ENCODE data around the gene RGS4. TPM values are rescaled to one million over a fixed set of nuclear protein-coding genes. Genes with fewer than 3 reads are reported as not detected.

The RGS4 gene
- total and polyA plus RNA-seq, 5 donors from 2014 or later = not detected

- H3K36me3 Mint-ChIP-seq = no peaks in the 10 kb centered on the region
- H3K4me3 Mint-ChIP-seq = no peak overlapping the region
- ATAC-seq (ENCODE audit: low read depth in 2 of 2) (no peak), DNase-seq (no peak)
- peaks cover 5% of the 10 kb centered on the region for H3K27me3 Mint-ChIP-seq
- no peaks in the 10 kb centered on the region for H3K4me1 Mint-ChIP-seq
- Histone ChIP-seq H3K36me3 (ENCODE audit: control insufficient read depth, insufficient read depth, low read length) (no peaks in the 10 kb centered on the region), H3K4me3 (ENCODE audit: low read depth, low read length) (no peak overlapping the region), H3K9me3 (ENCODE audit: control insufficient read depth in 2 of 2, low read length in 2 of 2) (no peaks in the 10 kb centered on the region), H3K27ac (ENCODE audit: insufficient read depth, low read length, poor library complexity, severe bottlenecking) (no peak overlapping the region), H3K4me1 (ENCODE audit: control insufficient read depth, insufficient read depth, low read length, poor library complexity, severe bottlenecking) (no peaks in the 10 kb centered on the region), H3K27me3 (ENCODE audit: control insufficient read depth, insufficient read depth, low read length) (no peaks in the 10 kb centered on the region)
- no peak overlapping the region for H3K27ac Mint-ChIP-seq
- H3K9me3 Mint-ChIP-seq = peaks cover 0 to 2% (median 0%) of the 10 kb centered on the region in 7 donors
Observed at GRCh38 chr1:163039707-163040093, 29.5 kb upstream of the RGS4 start.

DNA sequence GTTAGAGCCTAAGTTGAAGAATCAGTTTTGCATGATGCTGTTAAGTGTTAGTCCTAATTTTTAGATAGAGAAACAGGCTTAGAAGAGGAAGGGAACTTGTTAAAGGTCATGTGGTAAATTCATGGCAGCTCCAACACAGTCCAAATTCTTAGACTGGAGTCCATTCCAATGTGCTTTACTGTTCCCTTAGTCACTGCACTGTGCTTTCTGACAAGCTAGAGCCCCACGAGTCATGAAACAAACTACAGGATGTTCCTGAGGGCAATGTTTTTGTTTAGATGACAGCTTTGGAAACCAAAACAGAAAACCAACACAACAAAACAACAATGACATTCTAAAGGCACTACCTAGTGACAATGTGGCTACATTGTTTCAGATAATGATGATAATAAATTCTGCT lies 23.1 kb upstream of the RGS4 start:
- Histone ChIP-seq H3K9me3 (ENCODE audit: control insufficient read depth in 2 of 2, low read length in 2 of 2) (no peaks in the 10 kb centered on the region), H3K4me1 (ENCODE audit: control insufficient read depth, insufficient read depth, low read length, poor library complexity, severe bottlenecking) (no peaks in the 10 kb centered on the region), H3K4me3 (ENCODE audit: low read depth, low read length) (no peak overlapping the region), H3K27me3 (ENCODE audit: control insufficient read depth, insufficient read depth, low read length) (no peaks in the 10 kb centered on the region), H3K36me3 (ENCODE audit: control insufficient read depth, insufficient read depth, low read length) (no peaks in the 10 kb centered on the region), H3K27ac (ENCODE audit: insufficient read depth, low read length, poor library complexity, severe bottlenecking) (no peak overlapping the region)
- no peak for ATAC-seq (ENCODE audit: low read depth in 2 of 2)
- Mint-ChIP-seq H3K27me3 (peaks cover 5% of the 10 kb centered on the region), H3K4me3 (no peak overlapping the region), H3K27ac (no peak overlapping the region), H3K4me1 (no peaks in the 10 kb centered on the region), H3K36me3 (no peaks in the 10 kb centered on the region), H3K9me3 (peaks cover 0 to 5% (median 0%) of the 10 kb centered on the region in 7 donors)
- DNase-seq = no peak

GRCh38 chr1:163047951-163048659 lies 21.1 kb upstream of the RGS4 start:
- Mint-ChIP-seq H3K9me3 (peaks cover 0 to 5% (median 0%) of the 10 kb centered on the region in 7 donors), H3K4me3 (no peak overlapping the region), H3K36me3 (no peaks in the 10 kb centered on the region), H3K27ac (no peak overlapping the region), H3K4me1 (no peaks in the 10 kb centered on the region), H3K27me3 (no peaks in the 10 kb centered on the region)
- no peak overlapping the region for H3K4me3 ChIP-seq (ENCODE audit: low read depth, low read length)
- no peaks in the 10 kb centered on the region for H3K9me3 ChIP-seq (ENCODE audit: control insufficient read depth in 2 of 2, low read length in 2 of 2)
- ATAC-seq (ENCODE audit: low read depth in 2 of 2) (no peak), DNase-seq (no peak)
- no peaks in the 10 kb centered on the region for H3K4me1 ChIP-seq (ENCODE audit: control insufficient read depth, insufficient read depth, low read length, poor library complexity, severe bottlenecking)
- no peaks in the 10 kb centered on the region for H3K36me3 ChIP-seq (ENCODE audit: control insufficient read depth, insufficient read depth, low read length)
- no peak overlapping the region for H3K27ac ChIP-seq (ENCODE audit: insufficient read depth, low read length, poor library complexity, severe bottlenecking)
- H3K27me3 ChIP-seq (ENCODE audit: control insufficient read depth, insufficient read depth, low read length) = no peaks in the 10 kb centered on the region

DNA sequence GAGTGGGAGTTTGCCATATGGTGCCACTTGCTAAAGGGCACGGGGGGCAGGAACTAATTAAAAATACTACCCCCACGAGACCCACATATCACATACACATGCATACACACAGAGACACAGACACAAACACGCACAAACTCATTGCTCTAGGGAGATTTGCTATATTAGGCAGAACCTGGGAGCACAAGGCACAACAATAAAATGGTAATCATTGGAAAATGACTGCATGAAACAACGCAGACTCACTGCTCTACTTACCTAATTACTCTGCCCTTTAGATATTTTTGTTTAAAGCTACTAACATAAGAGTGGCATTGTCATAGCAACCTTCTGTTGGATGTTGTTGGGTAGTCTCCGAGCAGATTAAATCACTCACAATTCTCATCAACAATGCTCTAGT lies 20.3 kb upstream of the RGS4 start:
- Histone ChIP-seq H3K27me3 (ENCODE audit: control insufficient read depth, insufficient read depth, low read length) (no peaks in the 10 kb centered on the region), H3K4me3 (ENCODE audit: low read depth, low read length) (no peak overlapping the region), H3K27ac (ENCODE audit: insufficient read depth, low read length, poor library complexity, severe bottlenecking) (no peak overlapping the region), H3K36me3 (ENCODE audit: control insufficient read depth, insufficient read depth, low read length) (no peaks in the 10 kb centered on the region), H3K9me3 (ENCODE audit: control insufficient read depth in 2 of 2, low read length in 2 of 2) (no peaks in the 10 kb centered on the region), H3K4me1 (ENCODE audit: control insufficient read depth, insufficient read depth, low read length, poor library complexity, severe bottlenecking) (no peaks in the 10 kb centered on the region)
- Mint-ChIP-seq H3K4me1 (no peaks in the 10 kb centered on the region), H3K4me3 (no peak overlapping the region), H3K9me3 (peaks cover 0 to 5% (median 1%) of the 10 kb centered on the region in 7 donors), H3K36me3 (no peaks in the 10 kb centered on the region), H3K27me3 (no peaks in the 10 kb centered on the region), H3K27ac (no peak overlapping the region)
- no peak for DNase-seq
- no peak for ATAC-seq (ENCODE audit: low read depth in 2 of 2)

GRCh38 chr1:163049296-163049695 lies 19.9 kb upstream of the RGS4 start:
- Mint-ChIP-seq H3K27ac (no peak overlapping the region), H3K4me3 (no peak overlapping the region), H3K4me1 (no peaks in the 10 kb centered on the region), H3K9me3 (peaks cover 0 to 5% (median 1%) of the 10 kb centered on the region in 7 donors), H3K36me3 (no peaks in the 10 kb centered on the region), H3K27me3 (no peaks in the 10 kb centered on the region)
- Histone ChIP-seq H3K27me3 (ENCODE audit: control insufficient read depth, insufficient read depth, low read length) (no peaks in the 10 kb centered on the region), H3K4me1 (ENCODE audit: control insufficient read depth, insufficient read depth, low read length, poor library complexity, severe bottlenecking) (no peaks in the 10 kb centered on the region), H3K27ac (ENCODE audit: insufficient read depth, low read length, poor library complexity, severe bottlenecking) (no peak overlapping the region), H3K36me3 (ENCODE audit: control insufficient read depth, insufficient read depth, low read length) (no peaks in the 10 kb centered on the region), H3K4me3 (ENCODE audit: low read depth, low read length) (no peak overlapping the region), H3K9me3 (ENCODE audit: control insufficient read depth in 2 of 2, low read length in 2 of 2) (no peaks in the 10 kb centered on the region)
- DNase-seq (no peak), ATAC-seq (ENCODE audit: low read depth in 2 of 2) (no peak)

DNA sequence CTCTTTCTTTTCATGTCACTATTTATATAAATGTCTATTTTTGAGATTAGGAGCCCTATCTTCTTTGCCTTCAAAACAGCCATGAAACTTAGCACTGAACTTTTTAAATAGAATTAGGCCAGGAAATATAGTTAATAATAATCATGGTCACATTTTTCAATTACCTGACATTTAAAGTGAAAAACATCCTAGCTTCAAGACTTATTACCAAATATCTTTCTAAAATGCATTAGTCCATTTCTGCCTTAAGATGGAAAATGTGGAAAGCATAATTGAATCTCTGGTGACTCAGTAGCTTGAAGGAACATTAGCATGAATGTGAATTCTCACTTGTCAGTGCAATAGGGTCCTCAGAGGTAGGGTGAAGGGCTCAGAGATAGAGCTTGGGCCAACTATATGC lies 18.7 kb upstream of the RGS4 start:
- H3K4me1 ChIP-seq (ENCODE audit: control insufficient read depth, insufficient read depth, low read length, poor library complexity, severe bottlenecking) = no peaks in the 10 kb centered on the region
- no peak overlapping the region for H3K27ac ChIP-seq (ENCODE audit: insufficient read depth, low read length, poor library complexity, severe bottlenecking)
- no peaks in the 10 kb centered on the region for H3K9me3 ChIP-seq (ENCODE audit: control insufficient read depth in 2 of 2, low read length in 2 of 2)
- H3K4me3 Mint-ChIP-seq = no peak overlapping the region
- peaks cover 1% of the 10 kb centered on the region for H3K27me3 ChIP-seq (ENCODE audit: control insufficient read depth, insufficient read depth, low read length)
- H3K4me1 Mint-ChIP-seq = no peaks in the 10 kb centered on the region
- peaks cover 0 to 3% (median 0%) of the 10 kb centered on the region in 7 donors for H3K9me3 Mint-ChIP-seq
- H3K36me3 ChIP-seq (ENCODE audit: control insufficient read depth, insufficient read depth, low read length) = no peaks in the 10 kb centered on the region
- H3K27ac Mint-ChIP-seq = no peak overlapping the region
- ATAC-seq (ENCODE audit: low read depth in 2 of 2) (no peak), DNase-seq (no peak)
- no peaks in the 10 kb centered on the region for H3K27me3 Mint-ChIP-seq
- no peaks in the 10 kb centered on the region for H3K36me3 Mint-ChIP-seq
- no peak overlapping the region for H3K4me3 ChIP-seq (ENCODE audit: low read depth, low read length)

DNA sequence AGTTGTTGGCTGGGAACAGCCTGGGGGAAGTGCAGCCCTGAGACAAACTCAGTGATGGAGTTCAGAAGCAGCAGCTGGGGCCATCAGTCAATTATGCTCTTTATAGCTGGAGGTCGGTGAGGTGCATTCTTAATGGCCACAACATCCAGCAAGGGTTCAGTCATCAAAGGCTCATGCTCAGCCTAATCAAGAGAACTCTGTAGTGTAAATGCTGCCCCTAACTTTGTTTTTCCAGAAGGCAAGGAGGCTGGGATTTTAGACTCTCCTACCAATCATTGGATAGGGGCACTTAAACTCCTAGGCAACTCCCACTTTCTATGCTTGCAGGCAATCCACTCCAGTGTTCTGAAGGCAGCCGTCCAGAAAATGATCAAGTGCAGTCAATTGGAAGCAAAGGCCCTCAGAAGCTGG lies 15.0 kb upstream of the RGS4 start:
- no peak for ATAC-seq (ENCODE audit: low read depth in 2 of 2)
- no peaks in the 10 kb centered on the region for H3K9me3 ChIP-seq (ENCODE audit: control insufficient read depth in 2 of 2, low read length in 2 of 2)
- no peaks in the 10 kb centered on the region for H3K36me3 ChIP-seq (ENCODE audit: control insufficient read depth, insufficient read depth, low read length)
- no peaks in the 10 kb centered on the region for H3K4me1 ChIP-seq (ENCODE audit: control insufficient read depth, insufficient read depth, low read length, poor library complexity, severe bottlenecking)
- H3K27ac ChIP-seq (ENCODE audit: insufficient read depth, low read length, poor library complexity, severe bottlenecking) = no peak overlapping the region
- Mint-ChIP-seq H3K36me3 (no peaks in the 10 kb centered on the region), H3K27me3 (no peaks in the 10 kb centered on the region), H3K4me3 (no peak overlapping the region), H3K27ac (no peak overlapping the region), H3K4me1 (no peaks in the 10 kb centered on the region), H3K9me3 (peaks cover 0 to 3% (median 0%) of the 10 kb centered on the region in 7 donors)
- H3K27me3 ChIP-seq (ENCODE audit: control insufficient read depth, insufficient read depth, low read length) = peaks cover 1% of the 10 kb centered on the region
- no peak for DNase-seq
- H3K4me3 ChIP-seq (ENCODE audit: low read depth, low read length) = no peak overlapping the region

- Mint-ChIP-seq H3K4me3 (no peak overlapping the region), H3K27ac (no peak overlapping the region), H3K27me3 (no peaks in the 10 kb centered on the region), H3K36me3 (no peaks in the 10 kb centered on the region), H3K9me3 (peaks cover 0 to 3% (median 0%) of the 10 kb centered on the region in 7 donors), H3K4me1 (no peaks in the 10 kb centered on the region)
- Histone ChIP-seq H3K27ac (ENCODE audit: insufficient read depth, low read length, poor library complexity, severe bottlenecking) (no peak overlapping the region), H3K9me3 (ENCODE audit: control insufficient read depth in 2 of 2, low read length in 2 of 2) (no peaks in the 10 kb centered on the region), H3K27me3 (ENCODE audit: control insufficient read depth, insufficient read depth, low read length) (peaks cover 1% of the 10 kb centered on the region), H3K36me3 (ENCODE audit: control insufficient read depth, insufficient read depth, low read length) (no peaks in the 10 kb centered on the region), H3K4me1 (ENCODE audit: control insufficient read depth, insufficient read depth, low read length, poor library complexity, severe bottlenecking) (no peaks in the 10 kb centered on the region), H3K4me3 (ENCODE audit: low read depth, low read length) (no peak overlapping the region)
- no peak for ATAC-seq (ENCODE audit: low read depth in 2 of 2)
- no peak for DNase-seq
Observed at GRCh38 chr1:163055005-163055404, 14.2 kb upstream of the RGS4 start.

All from CD4-positive, CD25-positive, alpha-beta regulatory T cell (primary cell).